HG02763 (cell line): ENCODE measurements around the gene KRTAP12-3.
"Not testable (repeated sequence)": the region's sequence is repeated elsewhere in the genome, so short reads cannot be mapped to it uniquely, and the experiment has no call there.

ENCODE experiments used
- ATAC-seq: cut with Tn5 transposase; IDR thresholded peaks from one replicate; pipeline ENCODE4 v1.9.1; 2021; ENCODE audit warnings: mild to moderate bottlenecking, moderate library complexity; ENCODE audit not compliant: unreplicated experiment

KRTAP12-3 gene

DNA sequence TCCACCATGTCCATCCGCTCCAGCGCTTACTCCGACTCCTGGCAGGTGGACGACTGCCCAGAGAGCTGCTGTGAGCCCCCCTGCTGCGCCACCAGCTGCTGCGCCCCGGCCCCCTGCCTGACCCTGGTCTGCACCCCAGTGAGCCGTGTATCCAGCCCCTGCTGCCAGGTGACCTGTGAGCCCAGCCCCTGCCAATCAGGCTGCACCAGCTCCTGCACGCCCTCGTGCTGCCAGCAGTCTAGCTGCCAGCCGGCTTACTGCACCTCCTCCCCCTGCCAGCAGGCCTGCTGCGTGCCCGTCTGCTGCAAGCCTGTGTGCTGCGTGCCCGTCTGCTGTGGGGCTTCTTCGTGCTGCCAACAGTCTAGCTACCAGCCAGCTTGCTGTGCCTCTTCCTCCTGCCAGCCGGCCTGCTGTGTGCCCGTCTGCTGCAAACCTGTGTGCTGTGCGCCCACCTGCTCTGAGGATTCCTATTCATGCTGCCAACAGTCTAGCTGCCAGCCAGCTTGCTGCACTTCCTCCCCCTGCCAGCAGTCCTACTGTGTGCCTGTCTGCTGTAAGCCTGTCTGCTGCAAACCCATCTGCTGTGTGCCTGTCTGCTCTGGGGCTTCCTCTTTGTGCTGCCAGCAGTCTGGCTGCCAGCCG is 30.4 kb upstream of the KRTAP12-3 start:
- ATAC-seq: not testable (repeated sequence)

DNA sequence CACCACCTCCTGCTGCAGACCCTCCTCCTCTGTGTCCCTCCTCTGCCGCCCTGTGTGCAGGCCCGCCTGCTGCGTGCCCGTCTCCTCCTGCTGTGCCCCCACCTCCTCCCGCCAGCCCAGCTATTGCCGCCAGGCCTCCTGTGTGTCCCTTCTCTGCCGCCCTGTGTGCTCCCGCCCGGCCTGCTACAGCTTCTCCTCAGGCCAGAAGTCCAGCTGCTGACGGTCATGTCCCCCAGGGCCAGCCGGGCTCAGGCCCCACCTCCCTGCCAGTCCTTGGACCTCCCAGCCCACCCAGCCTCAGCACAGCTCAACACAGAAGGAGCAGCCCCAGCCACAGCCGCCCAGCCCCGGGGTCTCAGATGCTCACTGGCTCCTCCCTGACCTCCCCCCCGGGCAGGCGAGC is 29.9 kb upstream of the KRTAP12-3 start:
- not testable (repeated sequence) for ATAC-seq

DNA sequence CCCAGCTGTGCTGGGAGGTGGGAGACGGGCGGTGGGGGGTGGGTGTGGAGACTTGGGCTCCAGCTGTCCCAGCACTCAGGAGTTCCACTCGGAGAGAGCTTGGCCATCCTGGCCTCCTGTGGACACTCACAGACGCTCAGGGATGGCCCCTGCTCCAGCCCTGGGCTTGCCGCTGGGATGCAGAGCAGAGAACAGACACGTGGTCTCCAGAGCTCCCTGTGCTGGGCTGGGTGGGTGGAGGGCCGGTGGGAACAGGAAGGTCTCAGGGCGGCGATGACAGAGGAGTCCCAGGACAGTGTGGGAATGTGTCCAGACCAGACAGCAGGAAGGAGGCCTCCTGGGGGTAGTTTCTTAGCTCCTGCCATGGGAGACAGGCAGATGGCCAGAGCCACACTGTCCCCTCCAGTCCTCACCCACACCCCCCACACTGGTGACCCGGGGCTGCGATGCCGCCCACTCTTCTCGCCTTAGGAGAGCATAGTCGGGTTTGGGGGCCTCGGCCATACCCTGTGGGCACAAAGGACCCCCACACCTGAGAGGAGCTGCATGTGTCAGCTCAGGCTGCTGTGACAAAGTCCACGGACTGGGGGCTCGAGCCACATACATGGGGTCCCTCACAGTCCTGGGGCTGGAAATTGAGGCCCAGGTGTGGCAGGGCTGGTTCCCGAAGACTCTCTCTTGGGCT is 28.9 kb upstream of the KRTAP12-3 start:
- no peak for ATAC-seq

DNA sequence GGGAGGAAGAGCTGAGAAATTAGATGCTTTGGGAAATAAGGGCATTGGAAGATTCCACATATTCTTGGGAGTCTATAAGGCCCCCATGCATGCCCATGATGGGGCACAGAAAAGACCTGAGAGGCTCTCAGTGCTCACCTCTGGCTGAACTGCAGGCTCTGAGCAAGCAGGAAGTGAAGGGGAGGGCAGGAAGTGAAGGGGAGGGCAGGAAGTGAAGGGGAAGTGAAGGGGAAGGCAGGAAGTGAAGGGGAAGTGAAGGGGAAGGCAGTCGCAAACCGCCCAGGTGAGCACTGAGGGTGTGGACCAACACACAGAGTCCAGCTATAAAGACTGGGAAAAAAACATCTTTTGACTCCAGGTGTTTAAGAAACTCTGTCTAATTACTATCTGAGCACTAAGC is 27.3 kb upstream of the KRTAP12-3 start:
- no peak for ATAC-seq

DNA sequence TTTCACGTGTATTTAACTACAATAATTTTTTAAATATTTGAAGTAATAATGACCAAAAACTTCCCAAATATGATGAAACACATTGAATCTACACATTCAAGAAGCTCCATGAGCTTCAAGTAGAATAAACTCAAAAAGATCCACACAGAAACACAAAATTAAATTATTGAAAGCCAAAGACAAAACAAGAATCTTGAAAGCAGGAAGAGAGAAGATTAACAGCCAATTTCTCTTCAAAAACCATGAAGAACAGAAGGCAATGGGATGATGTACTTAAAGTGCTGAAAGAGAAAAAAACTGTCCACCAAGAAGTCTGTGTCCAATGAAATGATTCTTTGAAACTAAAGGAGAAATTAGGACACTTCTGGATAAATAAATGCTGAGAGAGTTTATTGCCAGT is 25.7 kb upstream of the KRTAP12-3 start:
- ATAC-seq: no peak

DNA sequence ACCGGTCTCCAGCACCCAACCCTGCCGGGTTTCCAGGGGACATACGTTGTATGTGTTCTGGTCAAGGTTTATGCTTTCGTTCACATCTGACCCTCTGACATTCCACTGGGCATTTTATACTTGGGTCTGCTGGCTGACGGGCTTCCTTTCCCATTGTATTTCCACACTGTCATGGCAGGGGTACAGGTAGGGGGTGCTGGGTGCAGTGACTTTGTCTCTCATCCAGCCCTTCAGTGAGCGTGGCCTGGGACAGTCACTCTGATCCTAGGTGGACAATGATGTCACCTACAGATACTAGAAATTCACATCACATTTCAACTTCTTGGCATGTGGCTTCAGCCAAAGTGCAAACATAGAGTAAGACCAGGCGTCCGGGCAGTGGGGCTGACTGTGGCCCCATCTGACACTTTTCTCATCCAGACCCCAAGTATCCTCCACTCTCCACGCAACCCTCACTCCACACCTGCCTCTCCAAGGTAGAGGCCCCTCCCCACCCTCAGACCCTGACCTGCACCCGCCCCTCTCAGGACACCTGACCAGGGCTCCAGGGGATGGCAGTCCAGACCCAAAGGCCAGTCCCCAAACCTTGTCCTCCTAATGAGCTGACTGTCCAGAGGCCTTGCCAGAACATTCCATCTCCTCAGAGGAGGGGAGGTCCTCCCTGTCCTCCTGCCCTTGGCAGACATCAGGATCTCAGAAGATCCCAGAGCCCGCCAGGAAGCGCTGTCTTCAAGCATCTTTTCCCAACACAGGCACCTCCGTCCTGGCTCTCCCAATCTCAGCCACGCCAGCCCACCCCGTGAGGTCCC is 21.3 kb upstream of the KRTAP12-3 start:
- ATAC-seq: no peak

DNA sequence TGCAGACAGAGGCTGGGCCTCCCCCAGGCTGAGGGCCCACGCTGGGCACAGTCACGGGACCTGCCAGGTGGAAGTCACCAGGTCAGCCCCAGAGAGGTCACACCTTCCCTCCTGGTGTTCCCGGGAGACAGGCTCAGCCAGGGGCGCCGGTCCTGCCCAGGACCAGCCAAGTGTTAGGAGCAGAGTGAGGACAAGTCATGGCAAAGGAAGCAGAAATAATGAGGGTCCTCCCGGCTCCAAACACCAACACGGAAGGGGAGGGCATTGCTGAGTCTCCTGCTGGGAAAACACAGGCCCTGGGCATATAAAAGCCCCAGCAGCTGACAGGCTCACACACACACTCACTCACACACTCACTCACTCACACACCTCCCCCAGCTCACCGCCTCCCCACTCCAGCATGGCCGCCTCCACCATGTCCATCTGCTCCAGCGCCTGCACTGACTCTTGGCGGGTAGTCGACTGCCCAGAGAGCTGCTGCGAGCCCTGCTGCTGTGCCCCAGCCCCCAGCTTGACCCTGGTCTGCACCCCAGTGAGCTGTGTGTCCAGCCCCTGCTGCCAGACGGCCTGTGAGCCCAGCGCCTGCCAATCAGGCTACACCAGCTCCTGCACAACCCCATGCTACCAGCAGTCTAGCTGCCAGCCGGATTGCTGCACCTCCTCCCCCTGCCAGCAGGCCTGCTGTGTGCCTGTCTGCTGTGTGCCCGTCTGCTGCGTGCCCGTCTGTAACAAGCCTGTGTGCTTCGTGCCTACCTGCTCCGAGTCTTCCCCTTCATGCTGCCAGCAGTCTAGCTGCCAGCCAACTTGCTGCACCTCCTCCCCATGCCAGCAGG is 20.5 kb upstream of the KRTAP12-3 start, which contains the start of gene KRTAP10-10:
TSS of gene KRTAP10-10 (plus strand) at position 339 of the 833 bp plus-strand sequence. CDS start at position 401, 62 bp downstream.
- ATAC-seq: no peak

DNA sequence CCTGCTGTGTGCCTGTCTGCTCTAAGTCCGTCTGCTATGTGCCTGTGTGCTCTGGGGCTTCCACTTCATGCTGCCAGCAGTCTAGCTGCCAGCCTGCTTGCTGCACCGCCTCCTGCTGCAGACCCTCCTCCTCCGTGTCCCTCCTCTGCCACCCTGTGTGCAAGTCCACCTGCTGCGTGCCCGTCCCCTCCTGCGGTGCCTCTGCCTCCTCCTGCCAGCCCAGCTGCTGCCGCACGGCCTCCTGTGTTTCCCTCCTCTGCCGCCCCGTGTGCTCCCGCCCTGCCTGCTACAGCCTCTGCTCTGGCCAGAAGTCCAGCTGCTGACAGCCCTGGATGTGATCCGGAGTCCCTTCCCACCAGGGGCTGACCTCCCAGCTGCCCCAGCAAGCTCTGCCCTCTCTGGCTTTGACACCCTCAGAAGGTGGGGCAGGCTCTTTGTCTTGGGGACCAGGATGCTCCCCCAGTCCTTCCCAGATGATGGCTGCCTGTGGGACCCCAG is 19.8 kb upstream of the KRTAP12-3 start:
- not testable (repeated sequence) for ATAC-seq

DNA sequence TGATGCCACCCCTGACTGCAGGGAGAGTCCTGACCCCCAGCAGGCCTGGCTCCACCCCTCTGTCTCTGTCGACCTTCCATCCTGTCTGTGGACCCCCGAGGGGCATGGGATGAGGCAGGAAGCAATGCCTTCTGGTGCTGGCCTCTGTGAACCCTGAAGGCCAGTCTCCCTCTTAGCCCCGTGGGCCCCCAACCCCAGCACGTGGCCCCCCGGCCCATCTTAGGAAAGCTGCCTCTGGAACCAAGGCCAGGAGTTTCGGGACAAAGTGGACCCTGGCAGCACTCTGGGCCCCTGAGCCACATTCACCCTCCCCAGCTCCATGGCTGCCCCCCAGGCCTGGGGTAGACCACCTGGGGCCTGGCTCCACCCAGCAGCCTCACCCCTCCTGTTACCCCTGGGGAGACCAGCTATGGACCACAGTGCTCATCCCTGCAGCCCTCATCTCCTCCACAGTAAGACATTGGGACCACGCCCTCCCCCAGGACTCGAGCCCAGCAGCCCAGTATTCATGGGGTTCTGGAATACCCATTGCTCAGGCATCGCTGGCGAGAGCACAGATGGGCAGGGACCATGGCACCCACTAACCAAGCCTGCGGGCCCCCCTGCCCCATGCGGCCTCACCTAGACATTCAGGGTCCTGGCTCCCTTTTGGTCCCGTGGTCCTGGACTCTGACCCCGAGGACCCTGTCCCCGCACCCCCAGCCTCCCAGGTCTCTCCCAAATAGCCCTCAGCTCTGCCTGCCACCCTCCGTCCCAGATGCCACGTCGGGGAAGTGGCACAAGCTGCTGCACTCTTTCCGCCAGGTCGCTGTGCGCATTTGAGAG is 19.0 kb upstream of the KRTAP12-3 start:
- ATAC-seq: not testable (repeated sequence)

DNA sequence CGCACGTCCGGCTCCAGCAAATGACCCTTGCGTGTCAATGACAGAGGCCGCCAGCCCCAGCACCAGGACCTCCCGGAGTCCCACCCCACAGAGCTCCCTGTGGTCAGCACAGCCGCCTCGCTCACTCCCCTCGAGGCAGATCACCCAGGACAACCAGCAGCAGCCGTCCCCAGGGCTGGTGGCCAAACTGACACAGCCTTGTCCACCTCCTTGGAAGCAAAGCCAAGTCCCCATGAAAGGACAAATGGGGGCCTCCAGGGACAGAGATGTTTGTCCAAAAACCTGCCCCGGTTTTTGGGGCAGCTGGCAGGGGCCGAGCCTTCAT is 18.4 kb upstream of the KRTAP12-3 start:
- no peak for ATAC-seq

DNA sequence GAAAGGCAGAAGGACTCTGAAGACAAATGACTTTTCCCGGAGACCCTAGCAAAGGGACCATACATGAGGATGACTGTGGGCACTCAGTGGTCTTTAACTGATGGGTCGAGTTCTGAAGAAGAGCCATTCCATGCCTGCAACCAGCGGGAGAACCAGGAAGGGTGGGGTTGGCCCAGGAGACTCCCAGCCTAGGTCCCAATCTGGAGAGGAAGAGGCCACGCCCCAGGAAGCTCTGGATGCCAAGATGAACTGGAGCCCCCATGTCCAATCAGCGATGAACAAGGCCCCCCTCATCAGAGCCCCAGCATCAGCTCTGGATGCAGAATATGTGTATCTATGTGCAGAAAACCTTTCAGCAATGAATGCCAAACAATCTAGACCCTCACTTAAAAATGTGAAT is 17.0 kb upstream of the KRTAP12-3 start:
- no peak for ATAC-seq

DNA sequence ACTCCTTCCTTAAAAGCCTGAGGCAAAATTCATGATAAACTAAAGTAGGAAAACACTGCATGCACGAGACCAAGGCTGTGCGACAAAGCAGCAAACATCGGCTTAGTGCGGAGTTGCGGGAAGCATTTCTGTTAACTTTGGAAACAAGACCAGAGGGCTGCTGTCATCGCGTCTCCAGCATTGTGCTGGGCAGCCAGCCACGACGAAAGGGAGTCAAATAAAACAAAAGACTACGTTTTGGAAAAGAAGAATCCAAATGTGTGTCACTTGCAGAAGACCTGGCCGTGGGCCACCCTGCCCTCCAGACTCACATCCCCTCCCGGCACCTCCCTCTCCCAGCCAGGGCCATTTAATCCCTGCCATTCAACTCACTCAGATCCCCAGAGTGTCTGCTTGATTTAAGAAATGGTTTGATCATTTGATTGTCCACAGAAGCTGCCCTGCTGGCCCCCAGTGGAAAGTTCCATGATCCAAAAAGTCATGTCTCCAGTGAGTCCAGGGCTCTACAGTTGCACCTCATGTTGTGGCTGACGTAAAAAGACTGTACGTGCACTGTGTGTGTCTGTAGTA is 13.9 kb upstream of the KRTAP12-3 start:
- ATAC-seq: no peak

DNA sequence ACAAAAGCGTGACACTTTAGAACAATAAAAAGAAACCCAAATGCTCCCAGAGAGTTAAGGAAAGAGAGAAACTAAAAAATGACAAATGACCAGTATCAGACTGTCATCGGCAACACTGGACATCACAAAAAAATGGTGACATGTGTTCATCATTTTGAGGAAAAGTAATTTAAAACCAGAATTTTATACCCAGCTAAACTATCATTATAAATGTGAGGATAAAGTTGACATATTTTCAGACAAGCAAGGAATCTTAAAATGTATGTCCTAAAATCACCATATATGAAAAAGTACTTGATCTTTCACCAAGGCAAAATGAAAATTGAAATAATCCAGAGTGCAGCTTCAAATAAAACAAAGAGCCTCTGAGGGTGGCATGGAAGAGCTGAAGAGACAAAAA is 12.9 kb upstream of the KRTAP12-3 start:
- ATAC-seq: no peak

DNA sequence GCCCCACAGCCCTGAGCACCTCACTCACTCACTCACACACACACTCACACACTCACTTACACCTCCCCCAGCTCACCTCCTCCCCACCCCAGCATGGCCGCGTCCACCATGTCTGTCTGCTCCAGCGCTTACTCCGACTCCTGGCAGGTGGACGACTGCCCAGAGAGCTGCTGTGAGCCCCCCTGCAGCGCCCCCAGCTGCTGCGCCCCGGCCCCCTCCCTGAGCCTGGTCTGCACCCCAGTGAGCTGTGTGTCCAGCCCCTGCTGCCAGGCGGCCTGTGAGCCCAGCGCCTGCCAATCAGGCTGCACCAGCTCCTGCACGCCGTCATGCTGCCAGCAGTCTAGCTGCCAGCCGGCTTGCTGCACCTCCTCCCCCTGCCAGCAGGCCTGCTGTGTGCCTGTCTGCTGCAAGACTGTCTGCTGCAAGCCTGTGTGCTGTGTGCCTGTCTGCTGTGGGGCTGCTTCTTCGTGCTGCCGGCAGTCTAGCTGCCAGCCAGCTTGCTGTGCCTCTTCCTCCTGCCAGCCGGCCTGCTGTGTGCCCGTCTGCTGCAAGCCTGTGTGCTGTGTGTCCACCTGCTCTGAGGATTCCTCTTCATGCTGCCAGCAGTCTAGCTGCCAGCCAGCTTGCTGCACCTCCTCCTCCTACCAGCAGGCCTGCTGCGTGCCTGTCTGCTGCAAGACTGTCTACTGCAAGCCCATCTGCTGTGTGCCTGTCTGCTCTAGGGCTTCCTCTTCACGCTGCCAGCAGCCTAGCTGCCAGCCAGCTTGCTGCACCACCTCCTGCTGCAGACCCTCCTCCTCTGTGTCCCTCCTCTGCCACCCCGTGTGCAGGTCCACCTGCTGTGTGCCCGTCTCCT is 11.1 kb upstream of the KRTAP12-3 start, which contains the start of gene KRTAP10-11:
TSS of gene KRTAP10-11 (plus strand) at position 49 of the 856 bp plus-strand sequence. CDS start at position 94, 45 bp downstream.
- ATAC-seq: not testable (repeated sequence)

DNA sequence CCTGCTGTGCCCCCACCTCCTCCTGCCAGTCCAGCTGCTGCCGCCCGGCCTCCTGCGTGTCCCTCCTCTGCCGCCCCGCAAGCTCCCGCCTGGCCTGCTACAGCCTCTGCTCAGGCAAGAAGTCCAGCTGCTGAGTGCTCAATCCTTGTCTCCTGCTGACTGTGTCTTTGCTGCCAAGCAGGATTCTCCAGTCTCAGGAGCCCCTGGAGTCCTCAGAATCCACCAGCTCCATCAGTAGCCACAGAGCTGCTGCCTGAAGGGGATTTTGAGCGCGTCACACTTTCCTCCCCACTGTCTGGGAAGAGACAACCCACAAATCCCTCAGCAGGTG is 10.5 kb upstream of the KRTAP12-3 start:
- no peak for ATAC-seq

DNA sequence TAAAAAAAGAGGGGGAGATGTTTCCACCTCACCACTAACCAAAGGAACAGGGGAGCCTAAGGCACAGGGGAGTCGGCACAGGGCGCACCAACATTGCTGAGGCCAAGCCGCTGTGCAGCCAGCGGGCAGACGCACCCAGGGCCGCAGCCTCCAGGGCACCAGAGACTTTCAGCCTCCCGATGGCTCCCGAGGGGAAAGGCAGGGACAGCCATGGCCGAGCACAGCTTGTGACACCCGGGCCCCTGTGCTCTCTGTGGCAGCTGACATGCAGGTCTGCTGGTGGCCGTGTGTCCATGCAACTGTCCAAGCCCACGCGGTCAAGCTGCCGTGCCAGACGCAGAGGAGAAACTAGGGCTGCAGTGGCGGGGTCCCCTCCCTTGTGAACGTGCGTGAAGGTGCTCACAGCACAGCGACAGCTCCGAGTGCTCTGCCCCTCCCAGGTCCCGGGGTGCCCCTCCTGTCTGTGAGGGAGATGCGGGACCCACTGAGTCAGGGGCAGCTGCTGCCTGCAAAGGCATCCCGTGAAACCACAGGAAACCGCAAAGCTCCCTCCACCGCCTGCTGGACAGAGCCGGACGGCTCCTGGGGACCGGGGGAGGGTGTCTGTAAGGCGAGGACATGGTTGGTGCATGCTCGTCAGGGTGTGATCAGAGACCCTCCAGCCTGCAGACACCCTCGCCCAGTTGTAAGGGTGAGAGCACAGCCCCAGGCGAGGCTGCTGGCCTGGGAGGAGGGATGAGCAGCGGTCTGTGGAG is 9.0 kb upstream of the KRTAP12-3 start:
- ATAC-seq: no peak

DNA sequence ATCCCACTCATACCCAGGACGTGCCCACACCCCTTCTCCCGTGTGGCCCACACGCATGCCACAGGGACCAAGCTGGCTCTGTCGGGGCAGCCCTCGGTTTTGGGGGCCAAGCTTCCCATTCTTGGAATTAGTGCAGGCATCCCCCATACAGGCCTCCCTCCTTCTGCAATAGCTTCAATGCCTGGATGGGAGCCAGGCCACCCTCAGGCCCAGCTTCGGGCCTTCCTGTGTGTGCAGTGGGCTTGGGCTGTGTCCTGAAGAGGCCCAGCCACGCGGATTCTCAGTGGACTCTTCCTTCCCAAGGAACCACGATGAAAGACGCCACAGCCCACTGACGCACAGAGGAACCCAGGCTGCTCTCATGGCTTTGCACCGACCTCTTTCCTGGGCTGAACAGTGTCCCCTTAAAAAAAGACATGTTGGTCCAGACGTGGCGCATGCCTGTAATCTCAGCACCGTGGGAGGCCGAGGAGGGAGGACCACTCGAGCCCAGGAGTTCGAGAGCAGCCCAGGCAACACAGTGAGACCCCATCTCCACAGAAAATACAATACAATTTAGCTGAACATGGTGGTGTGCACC is 8.1 kb upstream of the KRTAP12-3 start:
- no peak for ATAC-seq
